ENCODE measurements around the gene NFIX.

DNA sequence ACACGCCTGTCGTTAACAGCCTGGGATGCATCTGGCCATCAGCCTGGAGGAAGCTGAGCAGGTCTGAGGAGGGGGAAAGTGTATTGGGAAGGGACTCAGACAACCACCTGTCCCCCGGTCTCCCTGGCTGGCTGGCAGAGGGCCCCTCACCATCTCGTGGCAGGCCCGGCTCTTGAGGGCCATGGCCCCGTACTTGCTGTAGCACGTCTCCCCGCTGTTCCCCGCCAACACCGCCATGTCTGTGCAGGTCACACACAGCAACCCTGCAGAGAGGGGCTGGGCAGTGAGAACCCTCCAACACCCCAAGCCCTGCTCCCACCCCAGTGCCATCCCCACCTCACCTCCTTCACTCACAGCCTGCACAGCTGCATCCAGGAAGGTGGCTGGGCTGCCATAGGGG lies 117.3 kb downstream of the NFIX start:
- TF ChIP-seq CTCF (IDR thresholded peaks at IDR 0.05) (no peak), POLR2A (IDR thresholded peaks at IDR 0.05) (no peak)
